HG03565 (cell line): ENCODE data around the gene IQCC.

Experiments used
- ATAC-seq: cut with Tn5 transposase; IDR thresholded peaks from one replicate; pipeline ENCODE4 v1.9.1; 2021; ENCODE audit warnings: mild to moderate bottlenecking, moderate library complexity; ENCODE audit not compliant: unreplicated experiment

IQCC gene

DNA sequence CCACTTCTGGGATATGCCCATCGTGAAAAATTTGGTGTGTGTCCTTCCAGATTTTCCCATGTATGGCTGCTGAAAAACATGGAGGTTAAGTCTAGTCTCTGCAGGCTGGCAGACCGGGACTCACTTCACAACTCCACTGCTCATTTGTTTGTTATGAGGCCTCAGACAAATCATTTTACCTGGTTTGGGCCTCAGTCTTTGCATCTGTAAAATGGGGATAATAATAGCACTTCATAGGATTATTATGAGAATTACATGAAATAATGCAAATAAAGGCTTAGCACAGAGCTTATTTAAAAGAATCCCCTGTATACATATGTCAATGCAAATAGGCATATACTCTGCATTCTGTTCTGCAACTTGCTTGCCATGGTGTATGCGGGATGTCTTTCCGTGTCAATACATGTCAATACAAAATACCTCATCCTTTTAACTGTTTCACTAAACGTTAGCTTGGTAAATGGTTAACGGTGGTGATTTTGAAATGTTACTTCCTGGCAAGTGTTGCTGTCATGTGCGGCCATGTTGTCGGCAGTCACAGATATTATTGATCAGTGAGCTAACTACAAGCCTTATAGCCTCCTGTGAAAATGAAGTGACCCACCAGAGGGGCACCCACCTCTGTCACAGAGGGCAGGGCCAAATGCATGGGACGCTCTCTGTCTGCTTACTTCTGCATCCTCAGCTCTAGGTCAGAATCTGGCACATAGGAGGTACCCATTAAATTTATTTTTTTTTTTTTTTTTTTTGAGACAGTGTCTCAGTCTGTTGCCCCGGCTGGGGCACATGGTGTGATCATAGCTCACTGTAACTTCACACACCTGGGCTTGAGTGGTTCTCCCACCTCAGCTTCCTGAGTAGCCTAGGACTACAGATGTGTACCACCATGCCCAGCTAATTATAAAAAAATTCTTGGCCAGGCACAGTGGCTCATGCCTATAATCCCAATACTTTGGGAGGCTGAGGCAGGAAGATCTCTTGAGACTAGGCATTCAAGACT lies 49.9 kb downstream of the IQCC start:
- no peak for ATAC-seq

DNA sequence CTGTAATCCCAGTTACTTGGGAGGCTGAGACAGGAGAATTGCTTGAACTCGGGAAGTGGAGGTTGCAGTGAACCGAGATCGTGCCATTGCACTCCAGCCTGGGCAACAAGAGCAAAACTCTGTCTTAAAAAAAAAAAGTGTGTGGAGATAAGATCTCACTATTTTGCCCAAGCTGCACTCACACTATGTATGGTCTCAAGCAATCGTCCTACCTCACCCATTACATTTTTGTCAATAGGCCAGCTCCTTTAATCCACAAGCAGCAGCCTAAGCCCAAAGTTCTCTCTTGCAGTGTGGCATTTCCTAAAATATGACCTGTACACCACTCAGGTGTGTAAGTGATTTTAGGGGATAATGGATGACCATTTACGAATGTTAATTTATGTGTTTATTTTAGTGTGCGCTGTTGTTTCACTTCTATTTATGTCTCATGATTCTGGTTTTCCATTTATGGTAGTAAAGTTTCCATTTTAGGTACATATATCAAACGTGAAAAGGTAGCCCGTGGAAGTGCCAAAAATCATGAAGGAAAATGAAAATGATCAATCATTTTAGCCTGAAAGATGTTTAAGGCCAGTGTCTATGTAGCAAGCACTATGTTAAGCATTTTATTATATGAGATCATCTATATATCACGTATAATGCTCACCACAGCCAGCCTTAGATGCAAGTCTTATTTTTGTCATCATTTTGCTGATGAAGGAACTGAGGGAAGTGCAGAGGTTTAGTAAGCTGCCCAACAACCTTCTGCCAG lies 51.2 kb downstream of the IQCC start:
- ATAC-seq: no peak

GRCh38 chr1:32257227-32257508 lies 51.7 kb downstream of the IQCC start:
- no peak for ATAC-seq
